HG03045 (cell line): Measurements from ENCODE around the gene KPNA3.
"Not testable (repeated sequence)": the region's sequence is repeated elsewhere in the genome, so short reads cannot be mapped to it uniquely, and the experiment has no call there.

Experiments
- ATAC-seq: cut with Tn5 transposase; IDR thresholded peaks from one replicate; pipeline ENCODE4 v1.9.1; 2021; ENCODE audit warnings: mild to moderate bottlenecking, moderate library complexity; ENCODE audit not compliant: unreplicated experiment

KPNA3 gene, protein sequence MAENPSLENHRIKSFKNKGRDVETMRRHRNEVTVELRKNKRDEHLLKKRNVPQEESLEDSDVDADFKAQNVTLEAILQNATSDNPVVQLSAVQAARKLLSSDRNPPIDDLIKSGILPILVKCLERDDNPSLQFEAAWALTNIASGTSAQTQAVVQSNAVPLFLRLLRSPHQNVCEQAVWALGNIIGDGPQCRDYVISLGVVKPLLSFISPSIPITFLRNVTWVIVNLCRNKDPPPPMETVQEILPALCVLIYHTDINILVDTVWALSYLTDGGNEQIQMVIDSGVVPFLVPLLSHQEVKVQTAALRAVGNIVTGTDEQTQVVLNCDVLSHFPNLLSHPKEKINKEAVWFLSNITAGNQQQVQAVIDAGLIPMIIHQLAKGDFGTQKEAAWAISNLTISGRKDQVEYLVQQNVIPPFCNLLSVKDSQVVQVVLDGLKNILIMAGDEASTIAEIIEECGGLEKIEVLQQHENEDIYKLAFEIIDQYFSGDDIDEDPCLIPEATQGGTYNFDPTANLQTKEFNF

DNA sequence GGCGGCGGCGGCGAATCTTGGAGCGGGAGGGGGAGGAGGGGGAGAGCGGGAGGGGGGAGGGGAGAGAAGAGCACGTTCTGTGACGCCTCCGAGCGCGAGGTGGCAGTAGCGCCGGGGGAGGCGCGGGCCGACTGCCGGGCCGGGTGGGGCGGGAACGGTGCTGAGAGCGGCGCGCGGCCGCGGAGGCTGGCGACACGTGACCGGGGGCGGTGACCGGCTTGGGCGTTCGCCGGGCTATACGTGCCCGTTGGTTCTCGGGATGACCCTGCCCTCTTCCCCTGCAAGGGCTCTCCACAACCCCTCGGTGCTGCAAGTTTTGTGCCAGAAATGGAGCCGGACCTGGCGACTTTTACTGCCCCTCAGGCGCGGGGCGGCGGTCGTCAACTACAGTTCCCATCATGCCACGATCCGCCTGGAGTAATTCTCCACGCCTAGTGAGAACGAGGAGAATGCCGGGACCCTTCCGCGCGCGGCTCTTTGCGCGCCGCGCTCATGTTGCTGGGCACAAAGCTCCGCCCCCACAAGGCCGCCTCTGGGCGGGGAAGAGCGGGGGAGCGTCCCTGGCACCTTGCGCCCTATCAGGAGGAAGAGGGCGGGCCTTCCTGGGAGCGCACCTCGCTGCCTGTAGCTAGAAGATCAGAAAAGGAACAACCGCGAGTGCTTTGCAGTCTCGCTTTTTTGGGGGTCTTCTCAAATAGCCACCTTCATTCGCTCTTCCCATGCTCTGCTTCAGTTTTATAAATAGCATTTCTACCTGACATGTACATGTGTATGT is at the start of gene KPNA3:
KPNA3 (minus strand) TSS at position 133 of the 775 bp plus-strand sequence. CDS start 176 bp downstream, outside the sequence.
- ATAC-seq, result peak; percentile 91

GRCh38 chr13:49841964-49842363 is 49.5 kb upstream of the KPNA3 start:
- ATAC-seq, result no peak

DNA sequence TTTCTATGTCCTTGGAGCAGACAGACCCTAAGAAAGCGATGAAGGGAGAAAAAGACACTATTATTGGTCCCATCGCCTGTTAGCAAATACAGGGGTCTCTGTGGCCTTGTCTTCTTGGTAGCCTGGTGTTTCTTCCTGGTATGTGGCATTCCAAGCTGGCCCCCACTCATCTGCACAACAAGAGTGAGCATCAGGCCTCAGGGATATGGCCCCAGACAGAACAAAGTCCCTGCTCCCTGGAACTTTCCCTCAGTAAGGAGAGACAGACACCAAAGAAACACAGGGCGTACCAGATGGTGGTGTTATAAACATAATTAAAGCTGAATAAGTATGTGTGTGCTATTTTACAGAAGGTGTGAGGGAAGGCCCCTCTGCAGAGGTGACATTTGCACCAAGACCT is 48.2 kb upstream of the KPNA3 start:
- no peak for ATAC-seq

DNA sequence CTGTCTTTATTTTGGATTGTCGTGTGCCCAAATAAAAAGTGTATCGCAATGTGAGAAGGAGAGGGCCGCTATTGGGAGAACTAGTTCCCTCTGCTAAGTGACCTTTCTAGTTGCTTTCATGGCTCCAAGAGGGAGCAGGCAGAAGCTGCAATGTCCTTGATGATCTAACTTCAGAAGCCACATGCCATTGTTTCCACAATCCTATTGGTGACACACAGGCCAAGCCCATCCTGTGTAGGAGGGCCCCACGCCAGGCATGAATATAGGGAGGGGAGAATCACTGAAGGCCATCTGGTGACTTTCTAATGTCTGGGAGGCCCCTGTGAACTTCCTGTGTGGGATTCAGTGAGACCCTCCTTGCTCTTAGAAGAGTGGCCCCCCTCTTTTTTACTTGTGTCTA is 47.8 kb upstream of the KPNA3 start:
- no peak for ATAC-seq

- no peak for ATAC-seq
Measured at GRCh38 chr13:49838989-49839388, 46.5 kb upstream of the KPNA3 start.

DNA sequence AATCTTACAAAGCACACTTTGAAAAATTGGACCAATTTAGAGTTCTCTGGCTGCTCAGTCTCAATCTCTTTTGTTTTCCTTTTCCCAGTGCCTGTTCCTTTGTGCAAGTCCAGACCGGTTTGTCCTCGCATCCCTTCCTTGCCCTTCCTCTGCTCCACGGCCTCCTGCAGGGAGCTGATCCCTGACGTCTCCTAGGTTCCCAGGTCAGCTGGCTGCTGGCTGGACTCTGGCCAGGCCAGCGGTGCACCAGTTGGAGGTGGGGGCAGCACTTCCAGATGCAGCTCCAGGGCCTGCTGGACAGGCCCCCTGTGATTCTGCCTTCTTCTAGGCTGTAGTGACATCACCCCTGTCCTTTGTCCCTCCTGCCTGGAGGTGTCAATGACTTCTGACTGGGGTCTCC is 44.0 kb upstream of the KPNA3 start:
- ATAC-seq, result no peak

- ATAC-seq, result no peak
Measured at GRCh38 chr13:49833402-49833801, 40.9 kb upstream of the KPNA3 start.

GRCh38 chr13:49831455-49831854 is 39.0 kb upstream of the KPNA3 start:
- no peak for ATAC-seq

DNA sequence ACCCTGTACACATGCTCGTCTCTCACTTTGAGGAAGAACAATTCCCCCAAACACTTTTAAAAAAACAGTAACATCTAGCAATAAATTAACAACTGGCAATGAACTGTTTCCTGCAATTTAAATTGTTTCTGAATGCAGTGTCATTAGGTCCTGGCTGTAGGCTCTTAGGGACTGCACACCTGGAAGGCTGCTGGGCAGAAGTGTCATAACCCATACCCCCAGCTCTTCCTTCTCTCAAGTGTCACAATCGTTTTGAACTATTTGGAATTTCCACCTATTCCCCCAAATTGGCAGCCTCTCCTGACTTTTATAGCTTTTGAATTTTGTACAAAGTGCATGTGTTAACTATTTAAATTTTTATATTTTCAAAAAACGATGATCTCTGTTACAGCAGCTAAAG is 38.2 kb upstream of the KPNA3 start:
- ATAC-seq, result no peak

DNA sequence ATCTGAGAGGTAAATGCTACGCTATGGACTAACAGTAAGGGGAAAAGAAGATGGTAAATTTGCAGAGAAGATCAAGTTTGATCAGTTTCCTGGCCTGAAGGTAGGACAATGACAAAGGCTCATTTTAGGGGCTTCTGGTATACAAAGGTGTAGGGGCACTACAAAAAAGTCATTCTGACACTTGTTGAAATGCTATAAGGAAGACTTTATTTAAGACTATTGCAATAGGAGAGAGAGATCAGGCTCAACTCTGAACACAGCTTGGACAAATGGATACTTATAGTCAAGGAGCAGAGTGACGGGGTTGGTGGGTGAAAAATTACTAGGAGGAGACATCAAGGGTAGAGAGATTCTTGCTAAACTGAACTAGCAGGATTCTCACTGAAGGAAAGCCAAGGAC is 37.2 kb upstream of the KPNA3 start:
- no peak for ATAC-seq

GRCh38 chr13:49828453-49828852 is 36.0 kb upstream of the KPNA3 start:
- ATAC-seq, result no peak

- no peak for ATAC-seq
Measured at GRCh38 chr13:49827891-49828290, 35.4 kb upstream of the KPNA3 start.

DNA sequence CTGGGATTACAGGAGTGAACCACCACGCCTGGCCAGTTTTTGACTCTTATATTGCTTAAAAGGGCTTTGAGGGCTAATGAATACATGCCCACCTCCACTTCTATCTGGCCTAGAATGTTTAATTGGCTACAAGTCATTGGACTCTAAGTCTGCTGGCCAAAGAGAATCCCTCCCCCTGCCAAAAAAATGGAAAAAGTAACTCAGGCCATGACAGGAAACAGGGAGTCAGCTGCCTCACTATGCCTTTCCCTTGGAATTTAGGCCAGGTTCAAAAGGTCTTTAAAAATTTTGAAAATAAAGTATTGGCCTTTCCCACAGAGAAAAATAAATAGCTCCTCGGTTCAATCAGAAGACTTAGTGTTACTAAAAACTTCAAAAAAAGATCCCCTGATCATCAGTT is 34.9 kb upstream of the KPNA3 start:
- no peak for ATAC-seq

- no peak for ATAC-seq
Measured at GRCh38 chr13:49821216-49822009, 28.9 kb upstream of the KPNA3 start.

- no peak for ATAC-seq
Measured at GRCh38 chr13:49820591-49821215, 28.2 kb upstream of the KPNA3 start.

GRCh38 chr13:49816047-49816446 is 23.6 kb upstream of the KPNA3 start:
- ATAC-seq, result not testable (repeated sequence)

GRCh38 chr13:49814551-49815270 is 22.2 kb upstream of the KPNA3 start:
- no peak for ATAC-seq

GRCh38 chr13:49812812-49813211 is 20.3 kb upstream of the KPNA3 start:
- ATAC-seq, result no peak

DNA sequence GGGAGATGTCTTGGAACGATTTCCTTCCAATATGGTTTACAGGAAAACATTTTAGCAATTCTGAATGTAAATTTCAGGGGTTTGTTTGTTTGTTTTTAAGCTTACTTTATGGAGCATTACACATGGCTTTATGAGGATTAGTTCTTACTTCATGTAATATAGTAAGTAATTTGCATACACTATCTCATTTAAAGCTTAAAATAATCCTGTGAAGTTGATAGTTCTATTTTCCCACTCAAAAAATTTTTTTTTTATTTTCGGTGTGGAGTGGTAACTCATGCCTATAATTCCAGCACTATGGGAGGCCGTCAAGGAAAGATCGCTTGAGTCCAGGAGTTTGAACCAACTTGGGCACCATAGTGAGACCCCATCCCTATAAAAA is 19.0 kb upstream of the KPNA3 start:
- ATAC-seq, result no peak
